BLaER1 treated with 17β-estradiol and CSF1 and Interleukin-3, amounts not matched to agents 10 nM and 100 nM (cell line): Measurements from ENCODE around the gene CCDC85A.

Source experiments
- H3K27ac ChIP-seq, 11 experiments: shearing (Covaris generic); formaldehyde crosslinking; 2 replicates each; pipeline ENCODE4 v1.8.1; 2022
- H3K27me3 ChIP-seq, 11 experiments: shearing (Covaris generic); formaldehyde crosslinking; 2 replicates each; pipeline ENCODE4 v1.8.1; 2022
- H3K36me3 ChIP-seq, 11 experiments: shearing (Covaris generic); formaldehyde crosslinking; 2 replicates each; pipeline ENCODE4 v1.8.1; 2022
- H3K4me1 ChIP-seq, 10 experiments: shearing (Covaris generic); formaldehyde crosslinking; 2 replicates each; pipeline ENCODE4 v1.8.1; 2022
- H3K4me2 ChIP-seq, 11 experiments: shearing (Covaris generic); formaldehyde crosslinking; 2 replicates each; pipeline ENCODE4 v1.8.1; 2022
- H3K4me3 ChIP-seq, 10 experiments: shearing (Covaris generic); formaldehyde crosslinking; 2 replicates each; pipeline ENCODE4 v1.8.1; 2022
- H3K9ac ChIP-seq, 11 experiments: shearing (Covaris generic); formaldehyde crosslinking; 2 replicates each; pipeline ENCODE4 v1.8.1; 2022
- H3K9me3 ChIP-seq, 11 experiments: shearing (Covaris generic); formaldehyde crosslinking; replicated peaks in 1 of 11; 2 replicates each; pipeline ENCODE4 v1.8.1; 2022
- H4K20me1 ChIP-seq, 11 experiments: shearing (Covaris generic); formaldehyde crosslinking; 2 replicates each; pipeline ENCODE4 v1.8.1; 2022
- Cebpa-rat ChIP-seq, 11 experiments: shearing (Covaris generic); IDR thresholded peaks; 2 replicates each; pipeline ENCODE4 v1.8.1; 2022

Gene CCDC85A

GRCh38 chr2:56348392-56349210 lies 164.8 kb downstream of the CCDC85A start:
- Histone ChIP-seq H3K9ac (no peak overlapping the region), H3K27me3 (no peaks in the 10 kb centered on the region), H3K27ac (no peak overlapping the region), H3K36me3 (no peaks in the 10 kb centered on the region), H3K4me3 (no peak overlapping the region), H3K9me3 (no peaks in the 10 kb centered on the region), H4K20me1 (no peaks in the 10 kb centered on the region), H3K4me1 (no peaks in the 10 kb centered on the region), H3K4me2 (no peak overlapping the region)
- TF ChIP-seq Cebpa-rat (IDR thresholded peaks at IDR 0.05), result no peak

- no peaks in the 10 kb centered on the region for H3K36me3 ChIP-seq
- no peaks in the 10 kb centered on the region for H3K4me1 ChIP-seq
- TF ChIP-seq Cebpa-rat (IDR thresholded peaks at IDR 0.05), result no peak
- no peaks in the 10 kb centered on the region for H3K27me3 ChIP-seq
- no peaks in the 10 kb centered on the region for H3K9me3 ChIP-seq
- H3K9ac ChIP-seq, result no peak overlapping the region
- H3K4me2 ChIP-seq, result no peak overlapping the region
- H3K4me3 ChIP-seq, result no peak overlapping the region
- no peaks in the 10 kb centered on the region for H4K20me1 ChIP-seq
- no peak overlapping the region for H3K27ac ChIP-seq
These were observed 174.0 kb downstream of the CCDC85A start for GRCh38 chr2:56357655-56358295.

GRCh38 chr2:56361844-56362243 lies 178.1 kb downstream of the CCDC85A start:
- Histone ChIP-seq H3K4me1 (no peaks in the 10 kb centered on the region), H3K27ac (no peak overlapping the region), H3K9ac (no peak overlapping the region), H4K20me1 (no peaks in the 10 kb centered on the region), H3K9me3 (no peaks in the 10 kb centered on the region), H3K4me3 (no peak overlapping the region), H3K27me3 (no peaks in the 10 kb centered on the region), H3K4me2 (no peak overlapping the region), H3K36me3 (no peaks in the 10 kb centered on the region)
- no peak for TF ChIP-seq Cebpa-rat (IDR thresholded peaks at IDR 0.05)

GRCh38 chr2:56364902-56365301 lies 181.1 kb downstream of the CCDC85A start:
- Histone ChIP-seq H3K27me3 (no peaks in the 10 kb centered on the region), H3K4me3 (no peak overlapping the region), H3K27ac (no peak overlapping the region), H3K36me3 (no peaks in the 10 kb centered on the region), H3K4me2 (no peak overlapping the region), H3K9me3 (no peaks in the 10 kb centered on the region), H3K9ac (no peak overlapping the region), H3K4me1 (no peaks in the 10 kb centered on the region), H4K20me1 (no peaks in the 10 kb centered on the region)
- TF ChIP-seq Cebpa-rat (IDR thresholded peaks at IDR 0.05), result no peak

- no peak overlapping the region for H3K27ac ChIP-seq
- H3K4me3 ChIP-seq, result no peak overlapping the region
- H3K4me1 ChIP-seq, result peaks cover 6 to 16% (median 9%) of the 10 kb centered on the region in 10 experiments; a peak in 14 of 20 replicates
- no peaks in the 10 kb centered on the region for H3K27me3 ChIP-seq
- no peak overlapping the region for H3K4me2 ChIP-seq
- no peaks in the 10 kb centered on the region for H4K20me1 ChIP-seq
- no peaks in the 10 kb centered on the region for H3K9me3 ChIP-seq
- H3K9ac ChIP-seq, result no peak overlapping the region
- TF ChIP-seq Cebpa-rat (IDR thresholded peaks at IDR 0.05), result no peak
- no peaks in the 10 kb centered on the region for H3K36me3 ChIP-seq
These were observed 185.5 kb downstream of the CCDC85A start for GRCh38 chr2:56369316-56369715.

GRCh38 chr2:56372071-56372656 lies 188.4 kb downstream of the CCDC85A start:
- Histone ChIP-seq H3K9ac (no peak overlapping the region), H4K20me1 (no peaks in the 10 kb centered on the region), H3K4me1 (peaks cover 6 to 16% (median 9%) of the 10 kb centered on the region in 10 experiments; a peak in 14 of 20 replicates), H3K27ac (no peak overlapping the region), H3K4me3 (no peak overlapping the region), H3K36me3 (no peaks in the 10 kb centered on the region), H3K27me3 (no peaks in the 10 kb centered on the region), H3K9me3 (no peaks in the 10 kb centered on the region), H3K4me2 (no peak overlapping the region)
- no peak for TF ChIP-seq Cebpa-rat (IDR thresholded peaks at IDR 0.05)

- no peak for TF ChIP-seq Cebpa-rat (IDR thresholded peaks at IDR 0.05)
- H3K4me1 ChIP-seq, result peaks cover 6 to 16% (median 9%) of the 10 kb centered on the region in 10 experiments; a peak in 14 of 20 replicates
- H3K9ac ChIP-seq, result no peak overlapping the region
These were observed 191.5 kb downstream of the CCDC85A start for GRCh38 chr2:56375251-56375650.

GRCh38 chr2:56376699-56377665 lies 193.2 kb downstream of the CCDC85A start:
- Histone ChIP-seq H3K4me2 (no peak overlapping the region), H3K9me3 (no peaks in the 10 kb centered on the region), H4K20me1 (no peaks in the 10 kb centered on the region), H3K36me3 (no peaks in the 10 kb centered on the region), H3K27ac (no peak overlapping the region), H3K9ac (no peak overlapping the region), H3K4me3 (no peak overlapping the region), H3K4me1 (peaks cover 6 to 16% (median 9%) of the 10 kb centered on the region in 10 experiments; a peak in 14 of 20 replicates), H3K27me3 (no peaks in the 10 kb centered on the region)
- TF ChIP-seq Cebpa-rat (IDR thresholded peaks at IDR 0.05), result no peak

More at GRCh38 chr2:56375251-56375650, 191.5 kb downstream of the CCDC85A start:
- Histone ChIP-seq H3K36me3 (no peaks in the 10 kb centered on the region), H3K27ac (no peak overlapping the region), H4K20me1 (no peaks in the 10 kb centered on the region), H3K4me2 (no peak overlapping the region; a peak in 1 of 22 replicates), H3K4me3 (no peak overlapping the region), H3K9me3 (no peaks in the 10 kb centered on the region), H3K27me3 (no peaks in the 10 kb centered on the region)

GRCh38 chr2:56379066-56379465 lies 195.3 kb downstream of the CCDC85A start:
- Histone ChIP-seq H3K9ac (no peak overlapping the region), H3K27me3 (no peaks in the 10 kb centered on the region), H3K27ac (no peak overlapping the region), H3K4me3 (no peak overlapping the region), H3K36me3 (no peaks in the 10 kb centered on the region), H3K9me3 (no peaks in the 10 kb centered on the region), H4K20me1 (no peaks in the 10 kb centered on the region), H3K4me2 (no peak overlapping the region), H3K4me1 (peaks cover 0 to under 1% (median 0%) of the 10 kb centered on the region in 10 experiments; a peak in 3 of 20 replicates)
- TF ChIP-seq Cebpa-rat (IDR thresholded peaks at IDR 0.05), result no peak
